ENCODE data around the gene PHF24. TPM values are rescaled to one million over a fixed set of nuclear protein-coding genes. Genes with fewer than 3 reads are reported as not detected.

PHF24 gene
- total RNA-seq, 2 donors from 2014 or later = 0.27 to 0.35 TPM

- Histone ChIP-seq H3K4me1 (ENCODE audit: control insufficient read depth in 1 of 2, low read depth in 2 of 2) (peaks cover 35 to 63% of the 10 kb centered on the region in 2 donors), H3K36me3 (peaks cover 9% of the 10 kb centered on the region), H3K27ac (peak overlapping the region; percentile 95 to 100), H3K9me3 (no peaks in the 10 kb centered on the region), H3K27me3 (replicated peaks; ENCODE audit: insufficient read depth) (no peaks in the 10 kb centered on the region), H3K4me3 (peak overlapping the region; percentile 79)
- ATAC-seq (ENCODE audit: insufficient number of reproducible peaks, low FRiP score, low read depth) (no peak), DNase-seq (ENCODE audit: low spot score) (no peak)
- TF ChIP-seq CTCF (IDR thresholded peaks at IDR 0.05) = no peak
Measured at GRCh38 chr9:34991607-34992375, 33.7 kb downstream of the PHF24 start.

GRCh38 chr9:34992376-34992951 lies 34.4 kb downstream of the PHF24 start:
- Histone ChIP-seq H3K36me3 (peaks cover 15% of the 10 kb centered on the region), H3K27ac (peak overlapping the region; percentile 95 to 100), H3K4me1 (ENCODE audit: control insufficient read depth in 1 of 2, low read depth in 2 of 2) (peaks cover 35 to 68% of the 10 kb centered on the region in 2 donors), H3K9me3 (no peaks in the 10 kb centered on the region), H3K27me3 (replicated peaks; ENCODE audit: insufficient read depth) (no peaks in the 10 kb centered on the region), H3K4me3 (peak overlapping the region; percentile 79)
- no peak for TF ChIP-seq CTCF (IDR thresholded peaks at IDR 0.05)
- ATAC-seq (ENCODE audit: insufficient number of reproducible peaks, low FRiP score, low read depth) = peak; percentile 36
- DNase-seq (ENCODE audit: low spot score) = peak; percentile 91

GRCh38 chr9:34993502-34994259 lies 35.6 kb downstream of the PHF24 start:
- Histone ChIP-seq H3K27me3 (replicated peaks; ENCODE audit: insufficient read depth) (no peaks in the 10 kb centered on the region), H3K27ac (peak overlapping the region; percentile 95 to 100), H3K4me3 (peak overlapping the region; percentile 67), H3K36me3 (peaks cover 22% of the 10 kb centered on the region), H3K4me1 (ENCODE audit: control insufficient read depth in 1 of 2, low read depth in 2 of 2) (peaks cover 31 to 63% of the 10 kb centered on the region in 2 donors), H3K9me3 (no peaks in the 10 kb centered on the region)
- DNase-seq (ENCODE audit: low spot score) (peak; percentile 82), ATAC-seq (ENCODE audit: insufficient number of reproducible peaks, low FRiP score, low read depth) (peak; percentile 10)
- no peak for TF ChIP-seq CTCF (IDR thresholded peaks at IDR 0.05)

GRCh38 chr9:34994260-34994899 lies 36.3 kb downstream of the PHF24 start:
- Histone ChIP-seq H3K27me3 (replicated peaks; ENCODE audit: insufficient read depth) (no peaks in the 10 kb centered on the region), H3K4me3 (peak overlapping the region; percentile 67), H3K36me3 (peaks cover 22% of the 10 kb centered on the region), H3K9me3 (no peaks in the 10 kb centered on the region), H3K4me1 (ENCODE audit: control insufficient read depth in 1 of 2, low read depth in 2 of 2) (peaks cover 31 to 62% of the 10 kb centered on the region in 2 donors), H3K27ac (peak overlapping the region; percentile 95 to 100)
- DNase-seq (ENCODE audit: low spot score) = no peak
- ATAC-seq (ENCODE audit: insufficient number of reproducible peaks, low FRiP score, low read depth) = no peak
- TF ChIP-seq CTCF (IDR thresholded peaks at IDR 0.05) = peak; percentile 65

Data from thoracic aorta (tissue), 2 donors.